Ishikawa (cell line): Measurements from ENCODE around the gene LIN7C.

Source experiments
- CEBPB ChIP-seq: IDR thresholded peaks from 2 replicates; pipeline ENCODE4 v1.6.1; 2012
- CREB1 ChIP-seq: IDR thresholded peaks from 2 replicates; pipeline ENCODE4 v1.6.1; 2012; ENCODE audit warnings: low read depth
- EGR1 ChIP-seq: IDR thresholded peaks from 2 replicates; pipeline ENCODE4 v1.6.1; 2012
- EP300 ChIP-seq: IDR thresholded peaks from 2 replicates; pipeline ENCODE4 v1.6.1; 2012; ENCODE audit warnings: borderline replicate concordance
- FOXM1 ChIP-seq: IDR thresholded peaks from 2 replicates; pipeline ENCODE4 v1.6.1; 2012; ENCODE audit warnings: low read depth, borderline replicate concordance
- MAX ChIP-seq: IDR thresholded peaks from 2 replicates; pipeline ENCODE4 v1.6.1; 2012
- NFIC ChIP-seq: IDR thresholded peaks from 2 replicates; pipeline ENCODE4 v1.6.1; 2012
- RAD21 ChIP-seq: IDR thresholded peaks from 2 replicates; pipeline ENCODE4 v1.6.1; 2012; ENCODE audit warnings: low read depth
- REST ChIP-seq: IDR thresholded peaks from 2 replicates; pipeline ENCODE4 v1.6.1; 2012; ENCODE audit warnings: low read depth, mild to moderate bottlenecking
- TAF1 ChIP-seq: IDR thresholded peaks from 2 replicates; pipeline ENCODE4 v1.6.1; 2012; ENCODE audit warnings: low read depth, mild to moderate bottlenecking
- TCF12 ChIP-seq: IDR thresholded peaks from 2 replicates; pipeline ENCODE4 v1.6.1; 2012; ENCODE audit warnings: low read depth
- TEAD4 ChIP-seq: IDR thresholded peaks from 2 replicates; pipeline ENCODE4 v1.6.1; 2012
- USF1 ChIP-seq: IDR thresholded peaks from 2 replicates; pipeline ENCODE4 v1.6.1; 2012
- YY1 ChIP-seq: IDR thresholded peaks from 2 replicates; pipeline ENCODE4 v1.6.1; 2012; ENCODE audit warnings: low read depth
- ZBTB7A ChIP-seq: IDR thresholded peaks from 2 replicates; pipeline ENCODE4 v1.6.1; 2012; ENCODE audit warnings: low read depth

Gene LIN7C

GRCh38 chr11:27462543-27462942, 44.0 kb downstream of the LIN7C start:
- TF ChIP-seq NFIC (no peak), RAD21 (no peak), TAF1 (no peak), TCF12 (no peak), TEAD4 (no peak), REST (no peak), ZBTB7A (no peak), USF1 (no peak), CEBPB (no peak), CREB1 (no peak), MAX (no peak), FOXM1 (no peak), YY1 (no peak), EGR1 (no peak), EP300 (no peak)

- TF ChIP-seq TCF12 (no peak), RAD21 (no peak), TAF1 (no peak), USF1 (no peak), TEAD4 (no peak), YY1 (no peak), ZBTB7A (no peak), CEBPB (no peak), EGR1 (no peak), NFIC (no peak), MAX (no peak), CREB1 (no peak), FOXM1 (no peak), EP300 (no peak), REST (no peak)
Observed at GRCh38 chr11:27460158-27460978, 46.2 kb downstream of the LIN7C start.

GRCh38 chr11:27459191-27459590, 47.4 kb downstream of the LIN7C start:
- TF ChIP-seq EP300 (no peak), CEBPB (no peak), CREB1 (no peak), FOXM1 (no peak), NFIC (no peak), RAD21 (no peak), TEAD4 (no peak), EGR1 (no peak), YY1 (no peak), REST (no peak), TAF1 (no peak), ZBTB7A (no peak), MAX (no peak), TCF12 (no peak), USF1 (no peak)
